IMR-90 (cell line): ENCODE data around the gene NOVA2. TPM values are rescaled to one million over a fixed set of nuclear protein-coding genes. Genes with fewer than 3 reads are reported as not detected.

Experiments used
- ATAC-seq: fragments of 200-7000 bp; cut with Tn5 transposase; 2 replicates; pipeline ENCODE4 v1.9.1; 2020; ENCODE audit warnings: low read depth, mild to moderate bottlenecking, moderate library complexity
- BruUV-seq: library from RNA; stranded (reverse); fragments of 400-500 nt; replicated peaks from 2 replicates; lab custom pipeline; 2021; lab: Mats Ljungman, UMichigan
- CTCF ChIA-PET: fragments of 300-600 bp; formaldehyde crosslinking; extraction: SDS; loops from one replicate; lab custom pipeline; 2021; ENCODE audit warnings: antibody characterized with exemption; lab: Yijun Ruan, JAX
- POLR2A ChIA-PET: fragments of 300-600 bp; sonication (Branson Sonifier 250); formaldehyde crosslinking; loops from one replicate; lab custom pipeline; 2022; ENCODE audit warnings: antibody characterized with exemption; ENCODE audit not compliant: unreplicated experiment; lab: Charles Lee
- DNase-seq: peaks from one replicate; pipeline ENCODE4 v3.0.0; 2013
- H2AFZ ChIP-seq: replicated peaks from 2 replicates; pipeline ENCODE3; 2013; ENCODE audit warnings: low read length, mild to moderate bottlenecking; ENCODE audit not compliant: poor library complexity
- H2AK5ac ChIP-seq: 2 replicates; pipeline ENCODE4 v1.6.1; 2013; ENCODE audit warnings: low read depth, low read length, inconsistent platforms
- H2AK9ac ChIP-seq: replicated peaks from 2 replicates; pipeline ENCODE3; 2013; ENCODE audit warnings: mild to moderate bottlenecking, low read depth, low read length, moderate library complexity; ENCODE audit not compliant: poor library complexity
- H2BK120ac ChIP-seq: 2 replicates; pipeline ENCODE4 v1.6.1; 2013; ENCODE audit warnings: low read depth, low read length, inconsistent platforms
- H2BK15ac ChIP-seq: 3 replicates; pipeline ENCODE4 v1.6.1; 2013; ENCODE audit warnings: low read depth, low read length, inconsistent platforms
- H2BK20ac ChIP-seq: 2 replicates; pipeline ENCODE4 v1.6.1; 2013; ENCODE audit warnings: low read depth, mild to moderate bottlenecking, inconsistent platforms, low read length, moderate library complexity
- H2BK5ac ChIP-seq: 2 replicates; pipeline ENCODE4 v1.6.1; 2013; ENCODE audit warnings: mild to moderate bottlenecking, low read depth, low read length, inconsistent platforms; ENCODE audit not compliant: poor library complexity, severe bottlenecking
- H3K14ac ChIP-seq: replicated peaks from 2 replicates; pipeline ENCODE4 v1.6.1; 2013; ENCODE audit warnings: low read depth, low read length, inconsistent platforms
- H3K18ac ChIP-seq: 2 replicates; pipeline ENCODE4 v1.6.1; 2013; ENCODE audit warnings: low read depth, low read length, control low read depth
- H3K23ac ChIP-seq: 2 replicates; pipeline ENCODE4 v1.6.1; 2013; ENCODE audit warnings: low read depth, low read length, inconsistent platforms
- H3K27ac ChIP-seq: 2 replicates; pipeline ENCODE4 v1.5.1; 2013; ENCODE audit warnings: mild to moderate bottlenecking, control low read depth, low read length; ENCODE audit not compliant: insufficient read depth
- H3K27me3 ChIP-seq: 2 replicates; pipeline ENCODE4 v1.6.1; 2013; ENCODE audit warnings: low read length; ENCODE audit not compliant: control insufficient read depth, insufficient read depth
- H3K36me3 ChIP-seq: 2 replicates; pipeline ENCODE4 v1.6.1; 2013; ENCODE audit warnings: low read length, mixed read lengths; ENCODE audit not compliant: control insufficient read depth, insufficient read depth
- H3K4ac ChIP-seq: 2 replicates; pipeline ENCODE4 v1.6.1; 2013; ENCODE audit warnings: low read depth, low read length, inconsistent platforms
- H3K4me1 ChIP-seq: 2 replicates; pipeline ENCODE4 v1.6.1; 2013; ENCODE audit warnings: low read length, mixed read lengths; ENCODE audit not compliant: control insufficient read depth, insufficient read depth
- H3K4me2 ChIP-seq: 2 replicates; pipeline ENCODE4 v1.6.1; 2013; ENCODE audit warnings: low read depth, mild to moderate bottlenecking, control low read depth, low read length, moderate library complexity
- H3K4me3 ChIP-seq: 2 replicates; pipeline ENCODE4 v1.5.1; 2013; ENCODE audit warnings: low read depth, mild to moderate bottlenecking, control low read depth, low read length, moderate library complexity; ENCODE audit not compliant: insufficient read depth
- H3K56ac ChIP-seq: 2 replicates; pipeline ENCODE4 v1.6.1; 2013; ENCODE audit warnings: low read length, inconsistent platforms; ENCODE audit not compliant: insufficient read depth; ENCODE audit errors: extremely low read depth
- H3K79me1 ChIP-seq, 2 experiments: 2 replicates each; pipeline ENCODE4 v1.6.1; 2013; ENCODE audit warnings: low read length in 2 of 2, inconsistent platforms in 1 of 2, low read depth in 1 of 2
- H3K9ac ChIP-seq: 2 replicates; pipeline ENCODE4 v1.6.1; 2013; ENCODE audit warnings: low read depth, low read length, control low read depth
- H3K9me1 ChIP-seq: 2 replicates; pipeline ENCODE4 v1.6.1; 2013; ENCODE audit warnings: low read length, inconsistent platforms; ENCODE audit not compliant: insufficient read depth
- H3K9me3 ChIP-seq: 2 replicates; pipeline ENCODE4 v1.6.1; 2013; ENCODE audit warnings: low read length; ENCODE audit not compliant: control insufficient read depth, insufficient read depth
- H4K20me1 ChIP-seq: 2 replicates; pipeline ENCODE4 v1.6.1; 2013; ENCODE audit warnings: low read length, inconsistent platforms; ENCODE audit not compliant: insufficient read depth
- H4K5ac ChIP-seq: 2 replicates; pipeline ENCODE4 v1.6.1; 2013; ENCODE audit warnings: mild to moderate bottlenecking, low read depth, low read length, control low read depth
- H4K8ac ChIP-seq, 2 experiments: 2 replicates each; pipeline ENCODE4 v1.6.1; 2013; ENCODE audit warnings: low read depth in 2 of 2, low read length in 2 of 2, control low read depth in 1 of 2, inconsistent platforms in 1 of 2
- H4K91ac ChIP-seq: 2 replicates; pipeline ENCODE4 v1.6.1; 2013; ENCODE audit warnings: low read depth, low read length, inconsistent platforms; ENCODE audit not compliant: insufficient read depth
- FOS ChIP-seq: fragments of 150-350 bp; IDR thresholded peaks from 2 replicates; pipeline ENCODE4 v1.6.1; 2016; ENCODE audit warnings: low read depth, low read length
- MAFK ChIP-seq: IDR thresholded peaks from 2 replicates; pipeline ENCODE4 v1.6.1; 2012; ENCODE audit warnings: low read depth, low read length, improper control_type of control experiment
- MAZ ChIP-seq: IDR thresholded peaks from 2 replicates; pipeline ENCODE4 v1.6.1; 2012; ENCODE audit warnings: low read depth, mild to moderate bottlenecking, low read length, improper control_type of control experiment, moderate library complexity, borderline replicate concordance
- MXI1 ChIP-seq: IDR thresholded peaks from 2 replicates; pipeline ENCODE4 v1.6.1; 2012; ENCODE audit warnings: low read depth, mild to moderate bottlenecking, low read length, moderate library complexity, borderline replicate concordance
- NFE2L2 ChIP-seq: fragments of 150-350 bp; IDR thresholded peaks from 2 replicates; pipeline ENCODE4 v1.6.1; 2016; ENCODE audit warnings: low read depth, mild to moderate bottlenecking, low read length
- POLR2A ChIP-seq: IDR thresholded peaks from 2 replicates; pipeline ENCODE4 v1.6.1; 2012; ENCODE audit warnings: mild to moderate bottlenecking, low read depth, low read length
- RAD21 ChIP-seq: IDR thresholded peaks from 2 replicates; pipeline ENCODE4 v1.6.1; 2012; ENCODE audit warnings: low read length, improper control_type of control experiment
- RCOR1 ChIP-seq: IDR thresholded peaks from 2 replicates; pipeline ENCODE4 v1.6.1; 2012; ENCODE audit warnings: mild to moderate bottlenecking, low read length, improper control_type of control experiment; ENCODE audit not compliant: insufficient replicate concordance
- RFX5 ChIP-seq: IDR thresholded peaks from 2 replicates; pipeline ENCODE4 v1.8.0; 2012; ENCODE audit warnings: low read depth, mild to moderate bottlenecking, low read length, moderate library complexity
- SMC3 ChIP-seq: fragments of 150-350 bp; IDR thresholded peaks from 2 replicates; pipeline ENCODE4 v1.6.1; 2016; ENCODE audit warnings: low read depth, mild to moderate bottlenecking, antibody characterized with exemption, low read length, moderate library complexity
- WGBS, 2 experiments: methylation state at CpG; one replicate each; pipeline versions ENCODE4 v1.1.5 to v1.1.7; 2013; ENCODE audit warnings: missing lambda C conversion rate in 2 of 2; ENCODE audit not compliant: insufficient read length in 1 of 2; ENCODE audit errors: extremely low coverage in 2 of 2; 5-methylcytosine and 5-hydroxymethylcytosine counted together
- dilution Hi-C: fragments of 300-500 bp; cut with HindIII; formaldehyde crosslinking; loops from one replicate; pipeline ENCODE4 v1.14.3; 2018; ENCODE audit warnings: low sequenced_read_pairs; ENCODE audit not compliant: unreplicated experiment
- in situ Hi-C: fragments of 300-500 bp; cut with MboI; formaldehyde crosslinking; loops from 3 replicates; pipeline ENCODE4 v1.14.3; 2019; ENCODE audit warnings: low sequenced_read_pairs, inconsistent platforms, mixed read lengths
- intact Hi-C: fragments of 100-400 bp; cut with micrococcal nuclease; formaldehyde crosslinking; loops from 2 replicates; pipeline ENCODE4 v1.10.0; 2022
- polyA plus RNA-seq, 3 experiments: library from polyadenylated mRNA; depleted of rRNA; stranded (reverse); fragments of >200 nt; gene quantifications; 2 replicates each; pipeline ENCODE4 v1.2.3, GENCODE V29; 2012; ENCODE audit warnings: low replicate concordance in 1 of 3
- total RNA-seq: library from RNA; depleted of rRNA; stranded (reverse); fragments of >200 nt; gene quantifications from 2 replicates; pipeline ENCODE4 v1.2.3, GENCODE V29; 2012

NOVA2 gene
- total and polyA plus RNA-seq, 2 of the 4 experiments (the other 2 are of a cell fraction), result 0.03 TPM; not detected in 1

DNA sequence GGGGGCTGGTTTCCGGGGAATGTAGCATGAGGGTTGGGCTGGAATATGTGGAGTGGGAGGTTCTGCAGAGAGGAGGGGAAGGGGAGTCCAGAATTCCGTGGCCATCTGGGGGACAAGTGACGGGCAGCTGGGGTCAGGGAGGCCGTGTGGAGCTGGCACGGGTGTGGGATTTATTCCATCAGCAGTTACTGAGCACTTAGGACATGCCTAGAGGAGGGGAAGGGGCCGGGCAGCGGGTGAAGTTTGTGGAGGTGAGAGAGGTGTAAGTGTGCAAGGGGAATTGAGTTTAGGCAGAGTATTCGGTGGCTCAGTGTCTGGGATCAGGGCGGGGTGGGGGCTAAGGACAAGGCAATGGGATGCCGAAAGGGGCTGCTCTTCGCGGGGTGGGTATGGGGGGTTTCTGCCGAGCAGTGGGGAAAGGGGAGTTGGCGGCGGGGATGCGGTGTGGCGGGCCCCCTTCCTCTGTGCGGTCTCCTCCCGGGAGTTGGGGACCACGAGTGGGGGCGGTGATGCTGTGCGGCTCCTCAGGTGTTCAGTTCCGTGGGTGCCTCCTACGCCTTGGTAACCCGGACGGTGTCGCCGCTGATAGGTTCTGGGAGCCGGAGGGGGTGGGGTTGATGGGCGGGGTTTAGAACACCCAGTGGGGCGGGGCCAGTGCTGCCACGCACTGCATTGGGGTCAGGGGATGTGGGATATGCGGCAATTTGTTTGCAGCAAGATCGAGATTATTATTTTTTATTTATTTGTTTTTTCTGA, 27.0 kb upstream of the NOVA2 start:
- H3K9me3 ChIP-seq, result no peaks in the 10 kb centered on the region
- in situ Hi-C loops (no loop called here), dilution Hi-C loops (no loop called here), intact Hi-C loops (no loop called here)
- H2AK5ac ChIP-seq, result no peak overlapping the region
- H3K4ac ChIP-seq, result no peak overlapping the region
- no peaks in the 10 kb centered on the region for H3K27me3 ChIP-seq
- H2AFZ ChIP-seq, result peak overlapping the region; percentile 56
- no TSS peak for BruUV-seq
- H2BK20ac ChIP-seq, result no peak overlapping the region
- peaks cover 2% of the 10 kb centered on the region for H3K4me1 ChIP-seq
- 0 out of 2 replicates have a peak overlapping the region, but pooled peaks have one; percentile 15 for H3K23ac ChIP-seq
- H4K8ac ChIP-seq, result peak overlapping the region in 1 of 2 experiments; percentile 25; a peak in 1 of 4 replicates
- peaks cover 9% of the 10 kb centered on the region; the same call in 1 of the 2 replicates for H3K36me3 ChIP-seq
- CTCF ChIA-PET, result no interaction called here
- H3K4me2 ChIP-seq, result no peak overlapping the region; the same call in 1 of the 2 replicates
- peaks cover 9% of the 10 kb centered on the region for H3K9me1 ChIP-seq
- H2BK15ac ChIP-seq, result no peak overlapping the region
- WGBS, 2 experiments, result 17% methylated on average over 6 of the region's 34 CpGs; no CpG with 5 or more reads in 1 of the 2 experiments
- H2BK120ac ChIP-seq, result no peak overlapping the region
- no peak overlapping the region for H3K18ac ChIP-seq
- H2AK9ac ChIP-seq, result peak overlapping the region; percentile 81
- no peak overlapping the region for H2BK5ac ChIP-seq
- ATAC-seq, result peak; percentile 63
- H4K91ac ChIP-seq, result no peak overlapping the region
- no peak for DNase-seq
- POLR2A ChIA-PET, result no interaction called here
- no peak overlapping the region for H3K4me3 ChIP-seq
- peaks cover 5% of the 10 kb centered on the region; the same call in 1 of the 2 replicates for H4K20me1 ChIP-seq
- no peak overlapping the region for H3K27ac ChIP-seq
- no peak overlapping the region for H4K5ac ChIP-seq
- no peak overlapping the region for H3K14ac ChIP-seq
- H3K79me1 ChIP-seq, result peaks cover 14 to 37% of the 10 kb centered on the region in 2 experiments
- no peak overlapping the region for H3K9ac ChIP-seq
- no peak for TF ChIP-seq RFX5
- TF ChIP-seq MAZ, result no peak
- TF ChIP-seq MAFK, result no peak
- no peak for TF ChIP-seq FOS
- no peak for TF ChIP-seq RAD21
- TF ChIP-seq POLR2A, result no peak
- no peak for TF ChIP-seq MXI1
- TF ChIP-seq RCOR1, result no peak
- TF ChIP-seq SMC3, result no peak
- TF ChIP-seq NFE2L2, result no peak
- no peak overlapping the region for H3K56ac ChIP-seq
